Fibroblast of lung (primary cell): ENCODE measurements around the gene HIPK2. TPM values are rescaled to one million over a fixed set of nuclear protein-coding genes. Genes with fewer than 3 reads are reported as not detected.

ENCODE experiments used
- DNase-seq, 2 donors: peaks; one replicate each; pipeline versions ENCODE4 v3.0.0 to v3.0.0-alpha.2; 2010; ENCODE audit warnings: low read depth in 2 of 2
- H2AFZ ChIP-seq: 2 replicates; pipeline ENCODE4 v1.5.1; 2012; ENCODE audit warnings: low read length, control low read depth, inconsistent platforms
- H3K27ac ChIP-seq: 2 replicates; pipeline ENCODE4 v1.5.1; 2011; ENCODE audit warnings: low read length, control low read depth; ENCODE audit not compliant: insufficient read depth
- H3K27me3 ChIP-seq: 2 replicates; pipeline ENCODE4 v1.5.1; 2011; ENCODE audit warnings: mild to moderate bottlenecking, low read length; ENCODE audit not compliant: control insufficient read depth, insufficient read depth
- H3K36me3 ChIP-seq: 2 replicates; pipeline ENCODE4 v1.5.1; 2011; ENCODE audit warnings: low read length; ENCODE audit not compliant: control insufficient read depth, insufficient read depth
- H3K4me1 ChIP-seq: 2 replicates; pipeline ENCODE4 v1.5.1; 2011; ENCODE audit warnings: low read length; ENCODE audit not compliant: control insufficient read depth, insufficient read depth; ENCODE audit errors: extremely low read depth
- H3K4me2 ChIP-seq: 2 replicates; pipeline ENCODE4 v1.5.1; 2011; ENCODE audit warnings: low read length, control low read depth; ENCODE audit not compliant: insufficient read depth; ENCODE audit errors: extremely low read depth
- H3K4me3 ChIP-seq, 4 experiments: fragments of 200-600 bp in 1 of 4; sonication (generic) in 1 of 4; replicated peaks in 1 of 4; 2 replicates each; pipeline ENCODE4 v1.5.1; 2011 to 2016; ENCODE audit warnings: low read length in 4 of 4, low read depth in 3 of 4, mild to moderate bottlenecking in 3 of 4, control low read depth in 2 of 4, inconsistent platforms in 1 of 4, mixed read lengths in 1 of 4; ENCODE audit not compliant: insufficient read depth in 1 of 4; ENCODE audit errors: control extremely low read depth in 1 of 4
- H3K79me2 ChIP-seq: 2 replicates; pipeline ENCODE4 v1.5.1; 2012; ENCODE audit warnings: mild to moderate bottlenecking, low read length, inconsistent platforms; ENCODE audit not compliant: control insufficient read depth, insufficient read depth
- H3K9ac ChIP-seq: 2 replicates; pipeline ENCODE4 v1.5.1; 2011; ENCODE audit warnings: mild to moderate bottlenecking, low read length, control low read depth; ENCODE audit not compliant: insufficient read depth
- H3K9me3 ChIP-seq: 2 replicates; pipeline ENCODE4 v1.5.1; 2012; ENCODE audit warnings: low read depth, low read length; ENCODE audit not compliant: control insufficient read depth, insufficient read depth
- H4K20me1 ChIP-seq: 2 replicates; pipeline ENCODE4 v1.5.1; 2011; ENCODE audit warnings: low read length; ENCODE audit not compliant: control insufficient read depth, insufficient read depth; ENCODE audit errors: extremely low read depth
- EZH2 ChIP-seq: IDR thresholded peaks from 2 replicates; pipeline ENCODE4 v1.5.1; 2012; ENCODE audit warnings: low read length, control low read depth, mild to moderate bottlenecking; ENCODE audit errors: missing control alignments
- polyA minus RNA-seq: library from RNA; depleted of rRNA, polyadenylated mRNA; stranded (reverse); fragments of >200 nt; gene quantifications from 2 replicates; pipeline ENCODE4 v1.2.3, GENCODE V29; 2011; ENCODE audit warnings: low replicate concordance
- polyA plus RNA-seq, 2 donors: library from polyadenylated mRNA; depleted of rRNA in 1 of 2; stranded (reverse) in 1 of 2; unstranded in 1 of 2; fragments of >200 nt; gene quantifications; 2 replicates each; pipeline ENCODE4 v1.2.1, GENCODE V29; 2011 to 2012; ENCODE audit warnings: missing spikeins in 1 of 2
- total RNA-seq: library from RNA; depleted of rRNA; stranded (reverse); fragments of >200 nt; gene quantifications from 2 replicates; pipeline ENCODE4 v1.2.1, GENCODE V29; 2014
- TF ChIP-seq, protein P1 (sequence below), 2 donors: IDR thresholded peaks in 1 of 2; conservative IDR thresholded peaks in 1 of 2; 1 replicate in 1 of 2; 2 replicates in 1 of 2; pipeline ENCODE4 v1.5.1; 2011 to 2012; ENCODE audit warnings: low read length in 2 of 2, control low read depth in 1 of 2, inconsistent platforms in 1 of 2, low read depth in 1 of 2, mild to moderate bottlenecking in 1 of 2

HIPK2 gene
- total RNA-seq: 9.2 and 11.1 TPM in 2 replicates
- polyA plus RNA-seq: 10.1 and 19.8 TPM in 2 replicates
- 10.1 and 11.3 TPM in 2 replicates for polyA plus RNA-seq (2012)
- polyA minus RNA-seq: 54.5 and 86.5 TPM in 2 replicates

DNA sequence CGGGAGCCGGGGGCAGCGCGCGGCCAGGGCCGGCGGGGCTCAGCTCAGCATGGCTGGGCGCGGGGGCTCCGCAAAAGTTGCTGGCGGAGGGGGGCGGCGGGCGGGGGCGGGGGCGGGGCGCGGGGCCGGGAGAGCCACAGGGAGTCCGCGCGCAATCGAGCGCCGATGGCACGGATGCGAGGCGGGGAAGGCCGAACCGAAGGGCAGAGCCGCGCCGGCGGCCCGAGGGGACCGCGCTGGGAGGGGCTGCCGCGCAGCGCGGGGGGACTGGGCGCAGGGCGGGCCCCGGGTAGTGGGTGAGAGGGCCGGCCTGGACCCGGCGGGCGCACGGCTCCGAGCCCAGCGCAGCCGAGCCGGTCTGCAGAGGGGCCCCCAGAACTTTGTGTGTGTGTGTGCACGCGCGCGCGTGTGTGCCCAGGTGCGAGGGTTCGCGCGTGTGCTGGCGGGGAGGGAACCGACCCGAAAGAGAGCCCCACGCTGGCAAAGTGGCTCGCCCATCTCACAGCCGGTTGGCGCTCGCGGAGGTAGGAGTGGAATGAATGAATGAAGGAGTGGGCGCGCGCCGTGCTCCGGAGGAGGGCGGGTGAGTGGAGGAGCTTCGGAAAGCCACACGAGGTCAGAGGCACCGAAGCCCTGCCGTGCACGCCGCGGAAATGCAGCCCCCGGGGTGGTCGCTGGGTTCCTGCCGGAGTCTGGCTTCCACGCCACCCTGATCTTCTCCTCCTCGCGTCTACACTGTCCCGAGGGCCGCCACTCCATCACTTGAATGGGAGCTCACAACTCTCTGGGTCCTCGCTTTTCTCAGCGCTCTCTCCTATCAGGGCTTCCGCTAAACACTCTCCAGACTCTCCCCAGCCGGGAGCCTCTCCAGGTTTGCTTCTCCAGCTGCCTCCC is at the start of gene HIPK2:
Gene HIPK2 (minus strand): TSS at position 51 of the 894 bp plus-strand sequence. CDS start 375 bp downstream, outside the sequence.
- no peaks in the 10 kb centered on the region for H4K20me1 ChIP-seq
- no peaks in the 10 kb centered on the region for H3K27me3 ChIP-seq
- peak within 1 kb of the TSS; percentile 85 for H3K27ac ChIP-seq
- peak within 1 kb of the TSS; percentile 77 to 100 (median 88) for H3K4me3 ChIP-seq
- peaks cover 35% of the 10 kb centered on the region for H3K79me2 ChIP-seq
- peaks cover 16% of the 10 kb centered on the region for H3K4me1 ChIP-seq
- no peaks in the 10 kb centered on the region for H3K9me3 ChIP-seq
- H3K9ac ChIP-seq: peak within 1 kb of the TSS; percentile 68
- H3K4me2 ChIP-seq: peak within 1 kb of the TSS; percentile 83
- peak; percentile 75 to 81 for DNase-seq
- H2AFZ ChIP-seq: peak within 1 kb of the TSS; percentile 79
- TF ChIP-seq, protein P1, sequence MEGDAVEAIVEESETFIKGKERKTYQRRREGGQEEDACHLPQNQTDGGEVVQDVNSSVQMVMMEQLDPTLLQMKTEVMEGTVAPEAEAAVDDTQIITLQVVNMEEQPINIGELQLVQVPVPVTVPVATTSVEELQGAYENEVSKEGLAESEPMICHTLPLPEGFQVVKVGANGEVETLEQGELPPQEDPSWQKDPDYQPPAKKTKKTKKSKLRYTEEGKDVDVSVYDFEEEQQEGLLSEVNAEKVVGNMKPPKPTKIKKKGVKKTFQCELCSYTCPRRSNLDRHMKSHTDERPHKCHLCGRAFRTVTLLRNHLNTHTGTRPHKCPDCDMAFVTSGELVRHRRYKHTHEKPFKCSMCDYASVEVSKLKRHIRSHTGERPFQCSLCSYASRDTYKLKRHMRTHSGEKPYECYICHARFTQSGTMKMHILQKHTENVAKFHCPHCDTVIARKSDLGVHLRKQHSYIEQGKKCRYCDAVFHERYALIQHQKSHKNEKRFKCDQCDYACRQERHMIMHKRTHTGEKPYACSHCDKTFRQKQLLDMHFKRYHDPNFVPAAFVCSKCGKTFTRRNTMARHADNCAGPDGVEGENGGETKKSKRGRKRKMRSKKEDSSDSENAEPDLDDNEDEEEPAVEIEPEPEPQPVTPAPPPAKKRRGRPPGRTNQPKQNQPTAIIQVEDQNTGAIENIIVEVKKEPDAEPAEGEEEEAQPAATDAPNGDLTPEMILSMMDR (conservative IDR thresholded peaks at IDR 0.05 in 1 of 2, IDR thresholded peaks at IDR 0.05 in 1 of 2; ENCODE audit: low read depth in 1 of 2, low read length in 2 of 2): no peak
- no peak for TF ChIP-seq EZH2
- H3K36me3 ChIP-seq: no peaks in the 10 kb centered on the region

DNA sequence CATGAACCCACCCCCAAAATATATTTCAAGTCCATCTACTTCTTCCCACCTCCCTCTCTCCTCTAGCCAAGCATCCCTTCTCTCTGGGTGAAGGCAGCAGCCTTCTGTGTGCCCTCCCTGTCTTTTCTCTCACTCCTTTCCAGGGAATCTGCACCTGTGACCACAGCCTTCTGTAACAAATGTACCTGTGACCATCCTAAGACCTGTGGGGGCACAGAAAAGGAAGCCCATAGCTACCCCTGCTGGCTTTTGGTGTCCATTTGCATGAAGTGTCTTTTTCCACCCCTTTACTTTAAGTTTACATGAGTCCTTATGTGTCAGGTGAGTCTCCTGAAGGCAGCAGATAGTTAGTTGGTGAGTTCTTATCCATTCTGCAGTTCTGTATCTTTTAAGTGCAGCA is 49.2 kb upstream of the HIPK2 start:
- Histone ChIP-seq H3K27me3 (peaks cover under 1% of the 10 kb centered on the region), H4K20me1 (no peaks in the 10 kb centered on the region), H3K79me2 (no peaks in the 10 kb centered on the region), H3K27ac (no peak overlapping the region), H3K36me3 (no peaks in the 10 kb centered on the region), H3K4me3 (no peak overlapping the region), H2AFZ (no peak overlapping the region), H3K4me1 (peaks cover 7% of the 10 kb centered on the region), H3K9ac (no peak overlapping the region), H3K9me3 (no peaks in the 10 kb centered on the region), H3K4me2 (no peak overlapping the region)
- no peak for TF ChIP-seq EZH2
- TF ChIP-seq, protein P1 (conservative IDR thresholded peaks at IDR 0.05 in 1 of 2, IDR thresholded peaks at IDR 0.05 in 1 of 2; ENCODE audit: low read depth in 1 of 2, low read length in 2 of 2): no peak
- DNase-seq: no peak

DNA sequence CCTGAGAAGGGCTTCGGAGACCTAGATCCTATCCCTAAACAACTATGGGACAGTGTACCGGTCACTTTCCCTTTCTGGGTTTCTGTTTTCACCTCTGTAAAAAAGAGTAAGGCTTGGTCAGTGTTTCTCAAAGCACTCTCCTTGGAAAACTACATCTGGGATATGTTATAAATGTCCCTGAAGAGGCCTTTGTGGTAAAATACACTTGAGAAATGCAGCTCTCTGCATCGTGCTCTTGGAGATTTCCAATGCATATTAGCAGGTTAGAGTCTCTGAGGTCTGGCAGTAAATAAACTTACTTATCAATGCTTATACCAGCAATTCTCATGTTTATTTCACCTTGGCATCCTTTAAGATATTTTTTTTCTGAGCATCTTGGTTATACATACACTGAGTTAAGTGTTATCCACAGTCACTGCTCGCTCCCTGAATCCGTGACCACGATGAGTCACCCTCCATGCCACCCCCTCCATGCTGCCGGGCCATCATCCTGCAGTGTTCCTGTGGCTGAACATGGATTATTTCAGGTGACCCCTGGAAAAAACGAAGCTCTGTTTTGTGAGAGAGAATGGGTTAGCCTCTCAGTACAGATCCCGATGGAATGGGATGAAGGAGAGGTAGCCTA is 48.0 kb upstream of the HIPK2 start:
- peak; percentile 55 to 69 for DNase-seq
- peaks cover 7% of the 10 kb centered on the region for H3K4me1 ChIP-seq

More for the DNA sequence above, 48.0 kb upstream of the HIPK2 start:
- Histone ChIP-seq H3K27ac (no peak overlapping the region), H3K9me3 (no peaks in the 10 kb centered on the region), H4K20me1 (no peaks in the 10 kb centered on the region), H3K36me3 (no peaks in the 10 kb centered on the region), H3K4me3 (no peak overlapping the region), H3K4me2 (peak overlapping the region; percentile 17), H2AFZ (no peak overlapping the region), H3K9ac (no peak overlapping the region), H3K79me2 (no peaks in the 10 kb centered on the region), H3K27me3 (peaks cover 7% of the 10 kb centered on the region)
- TF ChIP-seq EZH2: no peak
- TF ChIP-seq, protein P1 (conservative IDR thresholded peaks at IDR 0.05 in 1 of 2, IDR thresholded peaks at IDR 0.05 in 1 of 2; ENCODE audit: low read depth in 1 of 2, low read length in 2 of 2): no peak
